Measurements from ENCODE around the gene SLC15A2. TPM values are rescaled to one million over a fixed set of nuclear protein-coding genes. Genes with fewer than 3 reads are reported as not detected.

SLC15A2 gene
- total RNA-seq, 4 donors from 2014 or later, result 0.77 to 9.3 (median 4.0) TPM

DNA sequence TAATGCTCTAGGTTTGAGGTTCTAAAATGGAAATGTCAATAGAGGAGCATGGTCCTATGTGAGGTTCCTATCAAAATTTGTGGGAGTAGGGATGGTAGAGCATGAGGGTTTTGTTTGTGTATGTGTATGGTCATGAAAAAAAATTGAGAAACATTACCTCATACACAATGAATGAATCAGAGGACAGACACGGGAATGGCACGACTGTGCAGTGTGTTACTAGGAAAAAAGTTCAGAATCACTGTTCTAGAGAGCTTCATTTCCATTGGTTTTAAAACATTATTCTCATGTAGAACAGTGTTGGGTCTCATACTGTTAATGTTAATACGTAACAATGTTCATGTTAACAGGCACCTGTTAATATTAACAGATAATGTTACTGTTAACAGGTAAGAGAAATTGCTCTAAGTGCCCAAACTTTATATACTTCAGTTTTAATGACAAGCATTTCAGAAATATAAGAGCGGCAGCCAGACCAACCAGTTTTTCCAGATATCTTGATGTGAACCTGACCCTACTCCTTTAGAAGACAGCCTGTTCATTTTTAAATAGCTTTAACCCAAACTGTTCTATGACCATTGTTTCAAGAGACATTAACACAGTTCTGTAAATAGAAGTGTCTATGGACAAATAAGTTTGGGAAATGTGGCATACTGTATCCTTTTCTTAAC, 48.0 kb downstream of the SLC15A2 start:
- H3K36me3 ChIP-seq, result no peaks in the 10 kb centered on the region
- intact Hi-C loops (cut with DNase I; ENCODE audit: low total_unique reads), result no loop called here
- TF ChIP-seq, protein P1, sequence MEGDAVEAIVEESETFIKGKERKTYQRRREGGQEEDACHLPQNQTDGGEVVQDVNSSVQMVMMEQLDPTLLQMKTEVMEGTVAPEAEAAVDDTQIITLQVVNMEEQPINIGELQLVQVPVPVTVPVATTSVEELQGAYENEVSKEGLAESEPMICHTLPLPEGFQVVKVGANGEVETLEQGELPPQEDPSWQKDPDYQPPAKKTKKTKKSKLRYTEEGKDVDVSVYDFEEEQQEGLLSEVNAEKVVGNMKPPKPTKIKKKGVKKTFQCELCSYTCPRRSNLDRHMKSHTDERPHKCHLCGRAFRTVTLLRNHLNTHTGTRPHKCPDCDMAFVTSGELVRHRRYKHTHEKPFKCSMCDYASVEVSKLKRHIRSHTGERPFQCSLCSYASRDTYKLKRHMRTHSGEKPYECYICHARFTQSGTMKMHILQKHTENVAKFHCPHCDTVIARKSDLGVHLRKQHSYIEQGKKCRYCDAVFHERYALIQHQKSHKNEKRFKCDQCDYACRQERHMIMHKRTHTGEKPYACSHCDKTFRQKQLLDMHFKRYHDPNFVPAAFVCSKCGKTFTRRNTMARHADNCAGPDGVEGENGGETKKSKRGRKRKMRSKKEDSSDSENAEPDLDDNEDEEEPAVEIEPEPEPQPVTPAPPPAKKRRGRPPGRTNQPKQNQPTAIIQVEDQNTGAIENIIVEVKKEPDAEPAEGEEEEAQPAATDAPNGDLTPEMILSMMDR (IDR thresholded peaks at IDR 0.05), result no peak
- TF ChIP-seq POLR2A (IDR thresholded peaks at IDR 0.05), result no peak
- no peaks in the 10 kb centered on the region for H3K27me3 ChIP-seq
- no peak overlapping the region for H3K27ac ChIP-seq
- H3K4me1 ChIP-seq, result no peaks in the 10 kb centered on the region
- H3K9me3 ChIP-seq, result no peaks in the 10 kb centered on the region
- DNase-seq, result no peak
- no peak overlapping the region for H3K4me3 ChIP-seq

DNA sequence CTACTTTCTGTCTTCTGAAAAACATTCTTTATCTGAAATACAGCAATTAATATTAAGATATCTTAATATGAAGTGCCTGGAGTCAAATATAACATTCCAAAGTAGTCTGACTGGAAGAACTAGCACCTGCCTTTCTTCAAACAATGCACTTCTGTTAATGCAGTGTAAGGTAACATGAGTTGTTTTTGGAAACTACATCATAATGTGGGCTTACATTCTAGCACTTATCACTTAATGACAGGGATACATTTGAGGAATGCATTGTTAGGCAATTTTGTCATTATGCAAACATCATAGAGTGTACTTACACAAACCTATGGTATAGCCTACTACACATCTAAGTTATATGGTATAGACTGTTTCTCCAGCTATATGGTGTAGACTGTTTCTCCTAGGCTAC, 49.2 kb downstream of the SLC15A2 start:
- Histone ChIP-seq H3K9me3 (no peaks in the 10 kb centered on the region), H3K4me3 (no peak overlapping the region), H3K4me1 (no peaks in the 10 kb centered on the region), H3K36me3 (no peaks in the 10 kb centered on the region), H3K27me3 (no peaks in the 10 kb centered on the region), H3K27ac (no peak overlapping the region)
- no peak for TF ChIP-seq POLR2A (IDR thresholded peaks at IDR 0.05)
- TF ChIP-seq, protein P1 (IDR thresholded peaks at IDR 0.05), result no peak
- intact Hi-C loops (cut with DNase I; ENCODE audit: low total_unique reads), result no loop called here
- DNase-seq, result no peak

DNA sequence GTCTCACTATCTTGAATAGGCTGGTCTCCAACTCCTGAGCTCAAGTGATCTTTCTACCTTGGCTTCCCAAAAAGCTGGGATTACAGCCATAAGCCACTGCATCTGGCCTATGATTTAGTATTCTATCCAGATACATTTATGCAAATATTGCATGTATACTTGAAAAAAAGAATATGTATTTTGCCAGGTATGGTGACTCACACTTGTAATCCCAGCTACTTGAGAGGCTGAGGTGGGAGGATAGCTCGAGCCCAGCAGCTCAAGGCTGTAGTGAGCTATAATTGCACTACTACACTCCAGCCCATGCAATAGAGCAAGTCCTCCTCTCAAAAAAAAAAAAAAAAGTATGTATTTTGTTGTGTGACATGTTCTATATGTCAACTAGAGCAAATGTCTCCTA, 54.4 kb downstream of the SLC15A2 start:
- Histone ChIP-seq H3K36me3 (no peaks in the 10 kb centered on the region), H3K27ac (no peak overlapping the region), H3K9me3 (no peaks in the 10 kb centered on the region), H3K4me3 (no peak overlapping the region), H3K4me1 (no peaks in the 10 kb centered on the region), H3K27me3 (no peaks in the 10 kb centered on the region)
- no peak for DNase-seq
- TF ChIP-seq, protein P1 (IDR thresholded peaks at IDR 0.05), result no peak
- no peak for TF ChIP-seq POLR2A (IDR thresholded peaks at IDR 0.05)
- intact Hi-C loops (cut with DNase I; ENCODE audit: low total_unique reads), result no loop called here

DNA sequence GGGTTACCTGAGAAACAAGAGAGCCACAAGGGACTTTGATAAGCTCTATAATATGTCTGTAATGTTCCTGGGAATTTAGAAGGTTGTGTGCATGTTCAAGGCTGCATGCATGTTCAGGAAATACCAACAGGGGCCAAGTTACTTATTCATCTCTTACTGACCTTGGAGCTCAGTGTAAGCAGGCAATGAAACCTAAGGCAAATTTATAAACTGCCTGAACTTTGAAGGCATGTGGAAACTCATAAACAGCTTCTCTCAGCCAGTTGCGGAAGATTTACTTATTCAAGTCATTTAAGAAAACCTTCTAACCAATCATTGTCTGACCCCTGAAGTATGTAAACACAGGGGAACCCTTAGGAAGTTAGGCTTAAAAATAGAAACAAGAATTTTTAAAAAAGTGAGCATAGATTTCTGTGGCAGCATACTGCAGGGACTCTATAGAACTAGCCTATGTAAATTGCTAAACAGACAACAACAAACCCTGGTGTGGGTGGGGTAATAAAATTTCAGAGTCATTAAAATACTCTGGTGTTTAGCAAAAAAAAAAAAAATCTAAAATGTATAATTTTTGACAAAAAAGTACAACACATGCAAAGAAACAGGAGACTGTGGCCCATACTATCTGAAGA, 57.2 kb downstream of the SLC15A2 start:
- intact Hi-C loops (cut with DNase I; ENCODE audit: low total_unique reads), result no loop called here
- Histone ChIP-seq H3K4me3 (no peak overlapping the region), H3K4me1 (no peaks in the 10 kb centered on the region), H3K36me3 (no peaks in the 10 kb centered on the region), H3K27ac (no peak overlapping the region), H3K27me3 (no peaks in the 10 kb centered on the region), H3K9me3 (no peaks in the 10 kb centered on the region)
- TF ChIP-seq, protein P1 (IDR thresholded peaks at IDR 0.05), result no peak
- no peak for TF ChIP-seq POLR2A (IDR thresholded peaks at IDR 0.05)
- no peak for DNase-seq

DNA sequence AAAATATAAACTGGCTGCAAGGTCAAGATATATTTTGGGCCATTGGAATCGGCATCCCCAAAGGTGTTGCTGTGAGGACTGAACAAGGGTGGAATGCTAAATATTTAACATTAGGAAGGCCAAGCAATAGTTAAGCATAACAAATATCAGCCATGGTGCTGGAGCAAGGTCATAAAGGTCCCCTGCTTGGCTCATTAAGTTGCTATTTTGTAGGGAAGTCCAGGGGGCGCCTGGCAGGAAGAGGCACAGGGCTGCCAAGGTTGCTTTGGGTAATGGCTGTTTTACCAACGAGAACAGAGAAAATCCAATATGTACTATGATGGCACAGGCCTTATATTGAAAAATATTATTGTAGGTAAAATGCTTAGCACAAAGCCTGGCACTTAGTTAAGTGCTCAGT, 62.2 kb downstream of the SLC15A2 start:
- no peak overlapping the region for H3K27ac ChIP-seq
- H3K9me3 ChIP-seq, result no peaks in the 10 kb centered on the region
- DNase-seq, result no peak
- no peak for TF ChIP-seq POLR2A (IDR thresholded peaks at IDR 0.05)
- TF ChIP-seq, protein P1 (IDR thresholded peaks at IDR 0.05), result no peak
- intact Hi-C loops (cut with DNase I; ENCODE audit: low total_unique reads), result no loop called here
- H3K36me3 ChIP-seq, result no peaks in the 10 kb centered on the region
- H3K27me3 ChIP-seq, result no peaks in the 10 kb centered on the region
- no peak overlapping the region for H3K4me3 ChIP-seq
- no peaks in the 10 kb centered on the region for H3K4me1 ChIP-seq

All from uterus (tissue), 4 donors.